ENCODE data around the gene LAIR2.
A peak's percentile ranks its signal among the peaks of the same experiment; 100 is the strongest.

The LAIR2 gene

DNA sequence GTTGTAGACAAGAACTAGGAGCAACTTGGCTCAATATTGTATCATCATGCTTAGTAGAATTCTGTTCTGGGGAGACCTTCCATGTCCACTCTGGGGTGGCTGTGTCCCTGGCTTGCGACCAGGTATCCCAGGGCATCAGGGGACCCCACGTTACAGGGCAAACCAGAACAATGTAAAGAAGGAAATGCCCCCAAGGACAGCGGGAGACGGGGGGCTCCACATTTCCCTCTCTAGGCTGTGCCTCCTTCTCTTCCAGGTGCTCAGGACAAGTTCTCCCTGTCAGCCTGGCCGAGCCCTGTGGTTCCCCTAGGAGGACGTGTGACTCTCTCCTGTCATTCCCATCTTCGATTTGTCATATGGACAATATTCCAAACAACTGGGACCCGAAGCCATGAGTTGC is 30.8 kb downstream of the LAIR2 start:
- no peaks in the 10 kb centered on the region for H4K20me1 ChIP-seq
- peaks cover 82% of the 10 kb centered on the region for H3K4me1 ChIP-seq
- no peaks in the 10 kb centered on the region for H3K9me3 ChIP-seq
- H3K9ac ChIP-seq = no peak overlapping the region
- peak overlapping the region; percentile 60 for H3K27ac ChIP-seq
- peak overlapping the region; percentile 81 for H3K4me2 ChIP-seq
- H3K27me3 ChIP-seq = no peaks in the 10 kb centered on the region
- H3K36me3 ChIP-seq = no peaks in the 10 kb centered on the region
- no peak for TF ChIP-seq Cebpa-rat (IDR thresholded peaks at IDR 0.05)
- peak overlapping the region; percentile 45; the same call in 1 of the 2 replicates for H3K4me3 ChIP-seq

DNA sequence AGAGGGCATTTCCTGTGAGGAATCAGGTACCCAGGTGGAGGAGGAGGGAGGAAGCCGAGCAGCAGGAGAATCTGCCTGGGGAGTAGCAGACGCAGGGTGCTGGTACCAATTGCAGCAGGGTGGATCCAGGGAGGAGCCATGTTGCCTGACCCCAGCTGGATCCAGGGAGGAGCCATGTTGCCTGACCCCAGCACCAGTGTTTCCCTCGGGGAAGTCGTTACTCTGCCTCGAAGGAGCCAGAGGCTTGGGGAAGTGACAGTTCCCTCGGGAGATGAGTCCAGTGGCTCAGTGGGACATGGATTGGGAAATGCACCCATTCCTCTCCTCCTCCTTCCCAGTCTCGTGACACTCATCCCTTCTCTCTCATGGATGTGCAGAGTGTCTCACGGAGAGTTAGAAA is 31.5 kb downstream of the LAIR2 start:
- Histone ChIP-seq H3K27ac (no peak overlapping the region), H3K9ac (no peak overlapping the region), H3K4me2 (peak overlapping the region; percentile 81), H3K4me3 (no peak overlapping the region), H3K4me1 (peaks cover 82% of the 10 kb centered on the region), H3K36me3 (no peaks in the 10 kb centered on the region), H3K27me3 (no peaks in the 10 kb centered on the region), H4K20me1 (no peaks in the 10 kb centered on the region), H3K9me3 (no peaks in the 10 kb centered on the region)
- no peak for TF ChIP-seq Cebpa-rat (IDR thresholded peaks at IDR 0.05)

DNA sequence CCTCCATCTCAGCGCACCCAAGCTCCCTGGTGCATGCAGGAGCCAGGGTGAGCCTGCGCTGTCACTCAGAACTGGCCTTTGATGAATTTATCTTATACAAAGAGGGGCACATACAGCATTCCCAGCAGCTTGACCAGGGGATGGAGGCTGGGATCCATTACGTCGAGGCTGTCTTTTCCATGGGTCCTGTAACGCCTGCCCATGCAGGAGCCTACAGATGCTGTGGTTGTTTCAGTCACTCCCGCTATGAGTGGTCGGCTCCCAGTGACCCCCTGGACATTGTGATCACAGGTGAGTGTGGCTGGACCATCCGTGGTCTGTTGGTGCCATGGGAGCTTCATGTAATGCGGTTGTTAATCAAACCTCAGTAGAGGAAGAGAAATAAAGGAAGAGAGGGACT is 33.0 kb downstream of the LAIR2 start:
- Histone ChIP-seq H3K4me2 (peak overlapping the region; percentile 81), H3K27me3 (no peaks in the 10 kb centered on the region), H3K4me3 (no peak overlapping the region), H4K20me1 (no peaks in the 10 kb centered on the region), H3K36me3 (no peaks in the 10 kb centered on the region), H3K4me1 (peaks cover 78% of the 10 kb centered on the region), H3K27ac (no peak overlapping the region), H3K9me3 (peaks cover 1% of the 10 kb centered on the region; the same call in 1 of the 2 replicates), H3K9ac (peak overlapping the region; percentile 3; the same call in 1 of the 2 replicates)
- TF ChIP-seq Cebpa-rat (IDR thresholded peaks at IDR 0.05) = no peak

DNA sequence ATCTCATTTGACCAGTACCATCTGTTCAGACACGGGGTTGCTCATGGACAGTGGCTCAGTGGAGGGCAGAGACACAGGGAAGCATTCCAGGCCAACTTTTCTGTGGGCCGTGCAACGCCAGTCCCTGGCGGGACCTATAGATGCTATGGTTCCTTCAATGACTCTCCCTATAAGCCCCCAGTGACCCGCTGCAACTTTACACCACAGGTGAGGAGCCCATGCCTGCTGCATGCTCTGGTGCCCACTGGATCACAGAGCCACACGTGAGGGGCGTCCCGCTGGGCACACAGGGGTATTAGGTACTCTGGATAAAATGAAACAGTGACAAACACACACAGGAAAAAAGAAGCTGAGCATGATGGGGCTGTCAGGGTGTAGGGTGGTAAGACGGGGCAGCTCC is 34.3 kb downstream of the LAIR2 start:
- Histone ChIP-seq H3K9ac (no peak overlapping the region), H4K20me1 (no peaks in the 10 kb centered on the region), H3K9me3 (peaks cover 15% of the 10 kb centered on the region), H3K4me3 (no peak overlapping the region), H3K4me1 (peaks cover 74% of the 10 kb centered on the region), H3K4me2 (peak overlapping the region; percentile 81), H3K27me3 (no peaks in the 10 kb centered on the region), H3K27ac (no peak overlapping the region), H3K36me3 (no peaks in the 10 kb centered on the region)
- TF ChIP-seq Cebpa-rat (IDR thresholded peaks at IDR 0.05) = no peak

DNA sequence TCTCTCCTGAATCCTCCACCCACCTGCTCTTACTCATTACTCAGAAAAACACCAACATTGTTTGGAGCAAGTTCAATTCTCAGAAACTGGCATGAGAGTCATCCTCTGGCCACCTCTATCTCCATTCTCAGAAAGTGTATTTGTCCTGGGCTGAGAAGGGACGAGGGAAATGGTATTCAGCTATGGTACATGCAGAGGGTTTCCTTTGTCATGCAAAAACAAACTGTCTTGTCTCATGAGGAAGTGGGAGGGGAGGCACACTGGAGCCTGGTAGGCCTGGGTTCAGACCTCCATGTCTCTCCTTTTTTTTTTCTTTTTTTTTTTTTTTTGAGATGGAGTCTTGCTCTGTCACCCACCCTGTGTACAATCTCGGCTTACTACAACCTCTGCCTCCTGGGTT is 39.1 kb downstream of the LAIR2 start:
- 0 out of 2 replicates have a peak overlapping the region, but pooled peaks have one; percentile 27 for H3K4me3 ChIP-seq
- H3K9me3 ChIP-seq = peaks cover 39% of the 10 kb centered on the region
- H3K4me1 ChIP-seq = peaks cover 50% of the 10 kb centered on the region
- H3K27ac ChIP-seq = no peak overlapping the region; the same call in 1 of the 2 replicates
- H3K36me3 ChIP-seq = peaks cover 11% of the 10 kb centered on the region; the same call in 1 of the 2 replicates
- no peaks in the 10 kb centered on the region for H4K20me1 ChIP-seq
- TF ChIP-seq Cebpa-rat (IDR thresholded peaks at IDR 0.05) = no peak
- peak overlapping the region; percentile 58 for H3K4me2 ChIP-seq
- H3K9ac ChIP-seq = no peak overlapping the region
- no peaks in the 10 kb centered on the region for H3K27me3 ChIP-seq

DNA sequence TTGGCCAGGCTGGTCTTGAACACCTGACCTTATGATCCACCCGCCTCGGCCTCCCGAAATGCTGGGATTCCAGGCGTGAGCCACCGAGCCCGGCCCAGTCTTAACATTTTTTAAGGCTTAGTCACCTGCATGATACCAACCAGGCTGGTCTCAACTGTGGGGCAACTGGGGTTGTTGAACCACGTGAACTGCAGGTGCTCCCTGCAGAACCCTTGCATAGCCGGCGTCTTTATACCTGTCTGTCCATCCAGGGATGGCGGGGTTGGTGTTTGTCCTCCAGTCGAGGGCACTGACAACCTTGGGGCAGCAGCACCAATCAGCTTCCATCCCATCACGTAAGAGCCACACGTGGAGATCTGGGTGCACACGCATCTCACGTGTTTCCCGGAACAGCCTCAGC is 46.2 kb downstream of the LAIR2 start:
- no peak overlapping the region for H3K27ac ChIP-seq
- no peak for TF ChIP-seq Cebpa-rat (IDR thresholded peaks at IDR 0.05)
- H3K36me3 ChIP-seq = 0 out of 2 replicates have a peak, but pooled peaks cover 5% of the 10 kb centered on the region
- no peaks in the 10 kb centered on the region for H4K20me1 ChIP-seq
- H3K4me3 ChIP-seq = no peak overlapping the region
- peaks cover 49% of the 10 kb centered on the region for H3K4me1 ChIP-seq
- no peaks in the 10 kb centered on the region for H3K27me3 ChIP-seq
- no peak overlapping the region for H3K9ac ChIP-seq
- H3K4me2 ChIP-seq = no peak overlapping the region
- peaks cover 11% of the 10 kb centered on the region for H3K9me3 ChIP-seq

DNA sequence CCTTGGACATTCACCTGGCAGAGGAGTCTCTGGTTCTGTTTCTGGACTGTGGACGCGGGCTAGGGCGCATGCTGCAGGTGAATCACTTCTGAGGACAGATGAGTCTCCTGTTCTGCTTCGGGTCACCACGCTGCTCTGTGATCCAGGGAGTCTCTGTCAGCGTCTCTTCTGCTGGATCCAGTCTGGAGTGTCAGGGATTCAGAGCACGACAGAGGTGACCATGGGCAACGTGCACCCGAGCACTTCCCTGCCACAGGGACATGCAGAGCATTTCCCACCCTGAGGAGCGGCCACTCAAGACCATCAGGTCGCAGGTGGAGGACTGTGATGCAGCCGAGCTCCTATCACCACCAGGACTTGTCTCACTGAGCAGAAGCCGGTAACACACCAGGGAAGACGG is 46.6 kb downstream of the LAIR2 start:
- Histone ChIP-seq H3K27me3 (no peaks in the 10 kb centered on the region), H3K4me3 (no peak overlapping the region), H4K20me1 (no peaks in the 10 kb centered on the region), H3K4me2 (no peak overlapping the region), H3K4me1 (peaks cover 49% of the 10 kb centered on the region), H3K27ac (no peak overlapping the region), H3K9me3 (peaks cover 7% of the 10 kb centered on the region), H3K9ac (no peak overlapping the region), H3K36me3 (0 out of 2 replicates have a peak, but pooled peaks cover under 1% of the 10 kb centered on the region)
- TF ChIP-seq Cebpa-rat (IDR thresholded peaks at IDR 0.05) = no peak

DNA sequence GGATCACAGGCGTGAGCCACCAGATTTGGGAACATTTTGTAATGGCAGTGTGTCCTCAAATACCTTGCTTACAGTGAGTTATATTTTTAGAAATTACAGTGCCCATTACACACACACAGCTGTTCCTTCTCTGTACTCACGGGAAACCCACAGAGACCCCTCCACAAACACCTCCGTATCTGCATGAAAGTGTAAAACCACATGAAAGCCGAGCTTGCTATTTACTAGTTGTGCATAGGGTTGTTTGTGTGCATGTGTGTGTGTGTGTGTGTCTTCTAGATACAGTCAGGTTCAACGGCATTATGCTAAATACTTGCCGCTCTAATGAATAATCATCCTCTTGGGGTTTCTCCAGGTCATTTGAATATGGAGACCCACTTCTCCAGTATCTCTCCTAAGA is 48.7 kb downstream of the LAIR2 start:
- Histone ChIP-seq H3K4me2 (peak overlapping the region; percentile 85), H3K27ac (peak overlapping the region; percentile 62; the same call in 1 of the 2 replicates), H3K4me3 (peak overlapping the region; percentile 30; the same call in 1 of the 2 replicates), H3K4me1 (peaks cover 55% of the 10 kb centered on the region), H3K9me3 (no peaks in the 10 kb centered on the region), H4K20me1 (no peaks in the 10 kb centered on the region), H3K36me3 (no peaks in the 10 kb centered on the region), H3K9ac (no peak overlapping the region; the same call in 1 of the 2 replicates), H3K27me3 (no peaks in the 10 kb centered on the region)
- no peak for TF ChIP-seq Cebpa-rat (IDR thresholded peaks at IDR 0.05)

DNA sequence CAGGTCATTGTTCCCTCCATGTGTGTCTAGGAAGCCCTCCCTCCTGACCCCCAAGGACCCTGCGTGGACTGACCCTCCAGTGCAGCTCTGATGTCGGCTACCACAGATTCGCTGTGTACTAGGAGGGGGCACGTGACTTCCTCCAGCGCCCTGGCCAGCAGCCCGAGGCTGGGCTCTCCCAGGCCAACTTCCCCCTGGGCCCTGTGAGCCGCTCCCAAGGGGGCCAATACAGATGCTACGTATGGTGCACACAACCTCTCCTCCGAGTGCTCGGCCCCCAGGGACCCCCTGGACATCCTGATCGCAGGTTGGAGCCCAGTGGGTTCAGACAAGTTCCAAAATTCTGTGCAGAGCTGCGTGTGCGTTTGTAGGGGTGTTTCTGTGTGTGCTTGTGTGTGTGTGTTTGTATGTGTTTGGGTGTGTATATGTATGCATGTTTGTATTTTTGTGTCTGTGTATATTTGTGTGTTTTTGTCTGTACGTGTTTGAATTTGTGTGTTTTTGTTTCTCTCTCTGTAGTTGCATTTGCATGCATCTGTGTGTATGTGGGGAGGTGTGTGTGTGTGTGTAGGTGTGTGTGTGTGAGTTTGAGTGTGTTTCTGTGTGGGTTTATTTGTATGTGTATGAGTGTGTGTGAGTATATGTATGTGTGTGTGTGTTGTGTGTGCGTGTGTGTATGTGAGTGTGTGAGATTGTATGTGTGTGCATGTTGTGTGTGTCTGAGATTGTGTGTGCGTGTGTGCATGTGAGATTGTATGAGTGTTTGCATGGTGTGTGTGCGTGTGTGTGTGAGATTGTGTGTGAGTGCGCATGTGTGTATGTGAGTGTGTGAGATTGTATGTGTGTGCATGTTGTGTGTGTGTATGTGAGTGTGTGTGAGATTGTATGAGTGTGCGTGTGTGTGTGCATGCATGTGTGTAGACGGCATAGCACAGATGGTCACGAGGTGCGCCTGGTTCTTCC is 49.6 kb downstream of the LAIR2 start:
- H3K9me3 ChIP-seq = no peaks in the 10 kb centered on the region
- H3K36me3 ChIP-seq = no peaks in the 10 kb centered on the region
- peak overlapping the region; percentile 62 for H3K27ac ChIP-seq
- TF ChIP-seq Cebpa-rat (IDR thresholded peaks at IDR 0.05) = no peak
- no peak overlapping the region; the same call in 1 of the 2 replicates for H3K9ac ChIP-seq
- H3K4me3 ChIP-seq = 0 out of 2 replicates have a peak overlapping the region, but pooled peaks have one; percentile 30
- no peaks in the 10 kb centered on the region for H4K20me1 ChIP-seq
- peaks cover 46% of the 10 kb centered on the region for H3K4me1 ChIP-seq
- H3K27me3 ChIP-seq = no peaks in the 10 kb centered on the region
- H3K4me2 ChIP-seq = peak overlapping the region; percentile 85

DNA sequence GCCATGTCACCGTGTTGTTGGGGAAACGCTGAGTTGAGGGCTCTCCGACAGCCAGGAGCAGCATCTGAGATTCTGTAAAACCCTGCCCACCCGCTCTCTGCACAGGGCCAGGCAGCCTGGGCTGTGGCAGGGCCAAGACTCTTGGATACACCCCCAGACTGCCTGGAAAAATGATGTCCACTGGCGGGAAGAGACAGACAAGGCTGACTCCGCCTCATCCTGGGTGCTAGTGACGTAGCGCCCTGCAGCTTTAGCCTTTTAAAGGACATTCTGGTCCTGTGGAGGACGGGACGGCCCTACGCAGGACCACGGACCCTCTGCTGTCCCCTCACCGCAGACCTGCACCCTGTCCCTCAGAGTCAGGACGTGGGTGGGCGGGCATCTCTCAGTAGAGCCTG is 50.3 kb downstream of the LAIR2 start:
- no peak for TF ChIP-seq Cebpa-rat (IDR thresholded peaks at IDR 0.05)

More for the DNA sequence above, 50.3 kb downstream of the LAIR2 start:
- no peak overlapping the region for H3K27ac ChIP-seq
- no peak overlapping the region for H3K4me3 ChIP-seq
- no peaks in the 10 kb centered on the region for H4K20me1 ChIP-seq
- H3K36me3 ChIP-seq = no peaks in the 10 kb centered on the region
- H3K27me3 ChIP-seq = no peaks in the 10 kb centered on the region
- H3K9ac ChIP-seq = no peak overlapping the region
- peaks cover 46% of the 10 kb centered on the region for H3K4me1 ChIP-seq
- H3K4me2 ChIP-seq = peak overlapping the region; percentile 85
- H3K9me3 ChIP-seq = no peaks in the 10 kb centered on the region
